HepG2 (cell line): ENCODE results near the gene THBS4. TPM values are rescaled to one million over a fixed set of nuclear protein-coding genes. Genes with fewer than 3 reads are reported as not detected.

Experiments used
- ARID5B ChIP-seq: IDR thresholded peaks from 2 replicates; pipeline ENCODE4 v1.4.0; 2020; ENCODE audit warnings: mild to moderate bottlenecking, missing genetic modification reagents
- ATF4 ChIP-seq, 2 experiments: fragments of 450-650 bp in 1 of 2; sonication (generic) in 1 of 2; formaldehyde crosslinking; IDR thresholded peaks; 2 replicates each; pipeline versions ENCODE4 v1.5.0 to v1.8.0; 2020 to 2022; ENCODE audit warnings: mild to moderate bottlenecking in 1 of 2, missing genetic modification reagents in 1 of 2
- BRCA1 ChIP-seq: sonication (generic); formaldehyde crosslinking; IDR thresholded peaks from 2 replicates; pipeline ENCODE4 v1.4.0; 2020; ENCODE audit warnings: missing genetic modification reagents
- CEBPG ChIP-seq: IDR thresholded peaks from 2 replicates; pipeline ENCODE4 v1.6.1; 2016
- DPF2 ChIP-seq: sonication (generic); formaldehyde crosslinking; IDR thresholded peaks from 2 replicates; pipeline ENCODE4 v1.4.0; 2020; ENCODE audit warnings: mild to moderate bottlenecking, low read depth, missing genetic modification reagents, borderline replicate concordance
- FOXP1 ChIP-seq, 2 experiments: fragments of 450-650 bp in 1 of 2; IDR thresholded peaks; 2 replicates each; pipeline ENCODE4 v1.6.1; 2017 to 2018; ENCODE audit warnings: antibody characterized with exemption in 1 of 2
- GPN1 ChIP-seq: sonication (generic); formaldehyde crosslinking; IDR thresholded peaks from 2 replicates; pipeline ENCODE4 v1.5.1; 2020; ENCODE audit warnings: missing genetic modification reagents, borderline replicate concordance
- HMGXB3 ChIP-seq: sonication (generic); formaldehyde crosslinking; IDR thresholded peaks from 2 replicates; pipeline ENCODE4 v1.4.0; 2020; ENCODE audit warnings: missing genetic modification reagents, borderline replicate concordance
- HNF4A ChIP-seq: sonication (generic); formaldehyde crosslinking; IDR thresholded peaks from 2 replicates; pipeline ENCODE4 v1.4.0; 2020; ENCODE audit warnings: missing genetic modification reagents
- HOXA3 ChIP-seq: sonication (generic); formaldehyde crosslinking; IDR thresholded peaks from 2 replicates; pipeline ENCODE4 v1.5.0; 2020; ENCODE audit warnings: missing genetic modification reagents
- KDM3A ChIP-seq: IDR thresholded peaks from 2 replicates; pipeline ENCODE4 v1.6.1; 2018; ENCODE audit warnings: low read depth, missing compliant biosample characterization
- MED13 ChIP-seq: sonication (generic); formaldehyde crosslinking; IDR thresholded peaks from 2 replicates; pipeline ENCODE4 v1.5.0; 2020; ENCODE audit warnings: missing genetic modification reagents
- RXRB ChIP-seq: IDR thresholded peaks from 2 replicates; pipeline ENCODE4 v1.6.1; 2016; ENCODE audit warnings: borderline replicate concordance, missing genetic modification reagents, missing compliant biosample characterization
- SMARCE1 ChIP-seq: fragments of 450-650 bp; IDR thresholded peaks from 2 replicates; pipeline ENCODE4 v1.6.1; 2017; ENCODE audit warnings: borderline replicate concordance
- SMYD3 ChIP-seq: sonication (generic); formaldehyde crosslinking; IDR thresholded peaks from 2 replicates; pipeline ENCODE4 v1.8.1; 2023; ENCODE audit warnings: mild to moderate bottlenecking, missing genetic modification reagents
- ZBTB20 ChIP-seq: sonication (generic); formaldehyde crosslinking; IDR thresholded peaks from 2 replicates; pipeline ENCODE4 v1.8.1; 2023; ENCODE audit warnings: missing genetic modification reagents, low read depth, mild to moderate bottlenecking, borderline replicate concordance
- ZC3H4 ChIP-seq: sonication (generic); formaldehyde crosslinking; IDR thresholded peaks from 2 replicates; pipeline ENCODE4 v1.4.0; 2020; ENCODE audit warnings: missing genetic modification reagents, borderline replicate concordance
- ZNF205 ChIP-seq: IDR thresholded peaks from 2 replicates; pipeline ENCODE4 v1.6.1; 2018; ENCODE audit warnings: missing biosample characterization, missing genetic modification reagents
- ZNF292 ChIP-seq: sonication (generic); formaldehyde crosslinking; IDR thresholded peaks from 2 replicates; pipeline ENCODE4 v1.8.1; 2022; ENCODE audit warnings: mild to moderate bottlenecking, low read depth, missing genetic modification reagents, borderline replicate concordance
- ZNF749 ChIP-seq: sonication (generic); formaldehyde crosslinking; IDR thresholded peaks from 2 replicates; pipeline ENCODE4 v1.8.0; 2022; ENCODE audit warnings: mild to moderate bottlenecking, missing genetic modification reagents, moderate library complexity, borderline replicate concordance
- ZNF761 ChIP-seq: sonication (generic); formaldehyde crosslinking; conservative IDR thresholded peaks from 2 replicates; pipeline ENCODE4 v1.4.0; 2020; ENCODE audit warnings: mild to moderate bottlenecking, missing genetic modification reagents
- polyA plus RNA-seq, 8 experiments: library from polyadenylated mRNA; depleted of rRNA in 3 of 8; stranded (reverse) in 7 of 8; unstranded in 1 of 8; fragments of >200 nt; fragmentation: Illumina TruSeq in 4 of 8; extraction: Trizol in 4 of 8; gene quantifications; 2 replicates each; pipeline versions ENCODE4 v1.2.1 to v1.2.3, GENCODE V29; 2011 to 2016; ENCODE audit warnings: low read depth in 4 of 8, missing spikeins in 1 of 8, mixed read lengths in 1 of 8; ENCODE audit not compliant: insufficient read depth in 1 of 8
- total RNA-seq, 5 experiments: library from RNA; depleted of rRNA; stranded (reverse); fragments of >200 nt; fragmentation: Illumina TruSeq; extraction: Trizol; gene quantifications; 2 replicates each; pipeline ENCODE4 v1.2.3, GENCODE V29; 2016; ENCODE audit warnings: low read depth in 1 of 5

The THBS4 gene
- total and polyA plus RNA-seq, 2 of the 13 experiments (the other 11 are each of a cell fraction or from before 2014, with no cell fraction given) = 0.60 to 1.2 TPM

- TF ChIP-seq ZC3H4 (CRISPR knock-in tag) = no peak
- peak; percentile 38 for TF ChIP-seq CEBPG
- 0 out of 2 replicates have a peak, but pooled peaks have one; percentile 41 for TF ChIP-seq ZNF205
- TF ChIP-seq KDM3A = 0 out of 2 replicates have a peak, but pooled peaks have one; percentile 50
- TF ChIP-seq DPF2 (CRISPR knock-in tag) = 0 out of 2 replicates have a peak, but pooled peaks have one; percentile 55
- TF ChIP-seq ZBTB20 (CRISPR knock-in tag) = no peak
- no peak for TF ChIP-seq GPN1 (CRISPR knock-in tag)
- peak; percentile 94 for TF ChIP-seq RXRB (CRISPR knock-in tag)
- TF ChIP-seq ZNF761 (CRISPR knock-in tag) = no peak
- no peak for TF ChIP-seq ZNF749 (CRISPR knock-in tag)
- TF ChIP-seq ATF4 (CRISPR knock-in tag; IDR thresholded peaks at IDR 0.05) = no peak
- peak; percentile 73 for TF ChIP-seq HOXA3 (CRISPR knock-in tag)
- TF ChIP-seq BRCA1 = no peak
- no peak for TF ChIP-seq SMARCE1
- TF ChIP-seq ARID5B = peak; percentile 93
- no peak for TF ChIP-seq SMYD3 (CRISPR knock-in tag)
- no peak for TF ChIP-seq ZNF292 (CRISPR knock-in tag)
- no peak for TF ChIP-seq FOXP1 (IDR thresholded peaks at IDR 0.05)
- 0 out of 2 replicates have a peak, but pooled peaks have one; percentile 12 for TF ChIP-seq FOXP1 (CRISPR knock-in tag; IDR thresholded peaks at IDR 0.05)
- TF ChIP-seq HMGXB3 = peak; percentile 65; the same call in 1 of the 2 replicates
- peak; percentile 70 for TF ChIP-seq HNF4A
- no peak for TF ChIP-seq MED13 (CRISPR knock-in tag)
These were observed 70.7 kb downstream of the THBS4 start (continued) for GRCh38 chr5:80105698-80106439.
